Middle frontal gyrus (tissue), 1 donor: Measurements from ENCODE around the gene PUS10.
"Not testable (repeated sequence)": the region's sequence is repeated elsewhere in the genome, so short reads cannot be mapped to it uniquely, and the experiment has no call there.

Experiments used
- DNase-seq: peaks from one replicate; pipeline ENCODE4 v3.0.0-alpha.2; 2015; ENCODE audit warnings: low spot score; ENCODE audit errors: extremely low spot score

Gene PUS10

DNA sequence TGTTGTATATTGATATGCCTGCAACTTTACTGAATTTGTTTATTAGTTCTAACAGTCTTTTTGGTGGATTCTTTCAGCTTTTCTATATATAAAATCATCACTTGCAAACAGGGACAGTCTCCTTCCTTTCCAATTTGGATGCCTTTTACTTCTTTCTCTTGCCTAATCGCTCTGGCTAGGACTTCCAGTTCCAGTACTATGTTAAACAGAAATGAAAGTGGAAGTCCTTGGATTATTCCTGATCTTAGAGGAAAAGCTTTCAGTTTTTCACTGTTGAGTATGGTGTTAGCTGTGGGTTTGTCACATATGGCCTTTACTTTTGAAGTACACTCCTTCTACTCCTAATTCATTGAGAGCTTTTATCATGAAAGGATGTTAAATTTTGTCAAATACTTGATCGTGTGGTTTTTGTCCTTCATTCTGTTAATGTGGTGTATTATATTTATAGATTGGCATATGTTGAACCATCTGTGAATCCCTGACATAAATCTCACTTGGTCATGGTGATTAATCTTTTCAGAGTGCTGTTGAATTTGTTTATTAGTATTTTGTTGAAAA, 83.8 kb downstream of the PUS10 start:
- DNase-seq = no peak

DNA sequence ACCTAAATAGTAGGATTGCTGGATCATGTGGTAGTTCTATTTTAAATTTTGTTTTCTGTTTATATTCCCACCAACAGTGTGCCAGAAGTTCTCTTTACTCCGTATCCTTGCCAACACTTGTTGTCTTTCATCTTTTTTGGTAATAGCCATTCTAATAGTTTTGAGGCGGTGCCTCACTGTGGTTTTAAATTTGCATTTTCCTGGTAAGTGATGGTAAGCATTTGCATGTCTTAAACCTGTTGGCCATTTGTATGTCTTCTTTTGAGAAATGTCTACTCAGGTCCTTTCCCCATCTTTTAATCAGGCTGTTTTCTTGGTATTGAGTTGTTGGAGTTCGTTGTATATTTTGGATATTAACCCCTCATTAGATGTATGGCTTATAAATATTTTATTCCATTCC, 85.1 kb downstream of the PUS10 start:
- DNase-seq = no peak

DNA sequence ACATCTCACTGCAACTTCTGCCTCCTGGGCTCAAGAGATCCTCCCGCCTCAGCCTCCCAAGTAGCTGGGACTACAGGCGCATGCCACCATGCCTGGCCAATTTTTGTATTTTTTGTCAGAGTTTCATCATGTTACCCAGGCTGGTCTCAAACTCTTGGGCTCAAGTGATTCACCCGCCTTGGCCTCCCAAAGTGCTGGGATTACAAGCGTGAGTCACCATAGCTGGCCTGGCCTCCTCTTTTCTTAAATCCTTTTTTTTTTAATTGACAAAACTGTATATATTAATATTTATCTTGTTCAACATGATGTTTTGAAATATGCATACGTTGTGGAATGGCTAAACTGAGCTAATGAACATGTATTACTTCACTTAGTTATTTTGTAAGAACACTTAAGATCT, 86.0 kb downstream of the PUS10 start:
- DNase-seq = not testable (repeated sequence)

GRCh38 chr2:60926741-60927552, 91.1 kb downstream of the PUS10 start:
- no peak for DNase-seq

DNA sequence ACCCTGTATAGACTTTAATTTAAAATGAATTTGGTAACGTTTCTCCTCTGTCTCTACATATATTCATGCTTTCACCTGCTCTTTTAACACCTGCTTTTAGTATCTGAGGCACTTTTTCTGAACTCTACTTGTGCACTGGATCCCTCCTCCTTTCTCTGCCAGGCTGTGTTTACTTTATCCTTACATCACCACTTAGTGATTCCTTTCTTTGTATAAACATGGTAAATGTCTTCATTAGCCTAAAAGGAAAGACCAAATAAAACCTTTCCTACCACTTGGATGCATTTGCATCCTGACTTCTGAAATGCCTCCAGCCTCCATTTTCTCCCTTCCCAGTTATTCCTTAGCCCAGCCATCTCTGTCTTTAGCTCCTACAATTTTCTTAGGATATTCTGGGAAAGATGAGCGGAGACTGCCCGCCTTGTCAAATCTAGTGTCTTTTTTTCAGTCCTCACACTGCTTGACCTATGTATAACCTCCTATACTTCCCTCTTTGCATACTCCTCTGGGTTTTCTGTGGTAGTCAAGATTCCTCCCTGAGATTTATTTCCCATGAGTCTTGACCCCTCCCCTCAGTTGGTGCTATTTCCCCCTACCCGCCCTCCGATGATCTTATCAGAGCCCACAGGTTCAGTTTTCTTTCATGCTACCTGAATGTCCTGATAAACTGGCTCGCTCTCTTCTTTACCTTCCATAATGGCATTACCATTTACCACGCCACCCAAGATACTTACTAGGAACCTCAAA, 91.9 kb downstream of the PUS10 start:
- DNase-seq = no peak

- DNase-seq = no peak
Observed at GRCh38 chr2:60907329-60907728, 110.7 kb downstream of the PUS10 start.

- DNase-seq = no peak
Observed at GRCh38 chr2:60906395-60906794, 111.7 kb downstream of the PUS10 start.

DNA sequence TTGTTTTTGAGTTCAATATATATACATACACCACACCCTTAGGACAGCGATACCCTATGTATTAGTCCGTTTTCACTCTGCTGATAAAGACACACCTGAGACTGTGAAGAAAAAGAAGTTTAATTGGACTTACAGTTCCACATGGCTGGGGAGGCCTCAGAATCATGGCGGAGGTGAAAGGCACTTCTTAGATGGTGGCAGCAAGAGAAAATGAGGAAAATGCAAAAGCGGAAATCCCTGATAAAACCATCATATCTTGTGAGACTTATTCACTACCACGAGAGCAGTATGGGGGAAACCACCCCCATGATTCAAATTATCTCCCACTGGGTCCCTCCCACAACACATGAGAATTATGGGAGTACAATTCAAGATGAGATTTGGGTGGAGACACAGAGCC, 112.2 kb downstream of the PUS10 start:
- not testable (repeated sequence) for DNase-seq

DNA sequence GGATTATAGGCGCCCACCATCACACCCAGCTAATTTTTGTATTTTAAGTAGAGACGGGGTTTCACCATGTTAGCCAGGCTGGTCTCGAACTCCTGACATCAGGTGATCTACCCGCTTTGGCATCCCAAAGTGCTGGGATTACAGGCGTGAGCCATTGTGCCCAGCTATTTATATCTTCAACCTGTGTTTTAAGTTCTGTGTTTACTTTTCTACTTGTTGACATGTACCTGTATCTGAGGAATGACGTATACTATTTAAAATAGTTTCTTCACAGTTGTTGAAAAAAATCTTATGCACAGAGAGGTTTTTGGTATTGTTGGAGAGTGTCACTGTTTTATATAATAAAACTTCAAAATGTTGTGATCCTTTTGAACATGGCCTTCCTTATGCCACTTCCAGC, 116.8 kb downstream of the PUS10 start:
- DNase-seq = not testable (repeated sequence)

- DNase-seq = no peak
Observed at GRCh38 chr2:60899892-60900249, 118.2 kb downstream of the PUS10 start.

GRCh38 chr2:60899230-60899891, 118.7 kb downstream of the PUS10 start:
- DNase-seq = no peak

GRCh38 chr2:60898567-60898966, 119.5 kb downstream of the PUS10 start:
- DNase-seq = no peak
